BJ (cell line): Measurements from ENCODE around the gene MZB1. TPM values are rescaled to one million over a fixed set of nuclear protein-coding genes. Genes with fewer than 3 reads are reported as not detected.
A peak's percentile ranks its signal among the peaks of the same experiment; 100 is the strongest.

Experiments used
- CTCF ChIA-PET: fragments of 350-600 bp; formaldehyde crosslinking; extraction: SDS; loops from one replicate; lab custom pipeline; 2021; ENCODE audit warnings: antibody characterized with exemption, inconsistent platforms; lab: Yijun Ruan, JAX
- POLR2A ChIA-PET: fragments of 300-600 bp; sonication (Branson Sonifier 250); formaldehyde crosslinking; extraction: SDS; loops from one replicate; lab custom pipeline; 2021; ENCODE audit warnings: antibody characterized with exemption; lab: Charles Lee
- DNase-seq: peaks from one replicate; pipeline ENCODE4 v3.0.0-alpha.2; 2011; ENCODE audit warnings: low read depth
- H3K27me3 ChIP-seq: 2 replicates; pipeline ENCODE4 v1.6.0; 2011; ENCODE audit warnings: low read length; ENCODE audit not compliant: control insufficient read depth, insufficient read depth
- H3K36me3 ChIP-seq: 2 replicates; pipeline ENCODE4 v1.5.1; 2011; ENCODE audit warnings: low read length; ENCODE audit not compliant: control insufficient read depth, insufficient read depth
- H3K4me3 ChIP-seq: 2 replicates; pipeline ENCODE4 v1.5.1; 2011; ENCODE audit warnings: low read depth, mild to moderate bottlenecking, control low read depth, low read length
- polyA plus RNA-seq: library from polyadenylated mRNA; depleted of rRNA; stranded (reverse); fragments of >200 nt; gene quantifications from 2 replicates; pipeline ENCODE4 v1.2.3, GENCODE V29; 2011
- TF ChIP-seq, protein P1 (sequence below): IDR thresholded peaks from 2 replicates; pipeline ENCODE4 v1.5.1; 2011; ENCODE audit warnings: low read depth, mild to moderate bottlenecking, control low read depth, inconsistent platforms, low read length, moderate library complexity; ENCODE audit not compliant: insufficient read depth

The MZB1 gene
- polyA plus RNA-seq, 1 experiment = not detected

DNA sequence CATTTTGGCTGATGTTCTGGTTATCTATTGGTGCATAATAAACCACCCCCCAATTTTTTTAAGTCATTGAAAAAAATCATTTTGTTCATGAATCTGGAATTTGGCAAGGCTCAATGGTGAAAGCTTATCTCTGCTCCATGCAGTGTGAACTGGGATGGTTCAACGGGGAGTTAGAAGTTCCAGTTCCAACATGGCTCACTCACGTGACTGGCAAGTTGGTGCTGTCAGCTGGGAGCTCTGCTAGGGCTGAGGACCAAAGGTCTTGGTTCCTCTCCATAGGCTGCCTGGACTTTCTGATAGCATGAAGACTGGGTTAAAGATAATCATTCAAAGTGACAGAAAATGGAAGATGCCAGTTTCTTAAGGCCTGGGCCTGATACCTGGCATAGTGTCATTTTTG, 17.2 kb upstream of the MZB1 start:
- H3K4me3 ChIP-seq = no peak overlapping the region
- TF ChIP-seq, protein P1, sequence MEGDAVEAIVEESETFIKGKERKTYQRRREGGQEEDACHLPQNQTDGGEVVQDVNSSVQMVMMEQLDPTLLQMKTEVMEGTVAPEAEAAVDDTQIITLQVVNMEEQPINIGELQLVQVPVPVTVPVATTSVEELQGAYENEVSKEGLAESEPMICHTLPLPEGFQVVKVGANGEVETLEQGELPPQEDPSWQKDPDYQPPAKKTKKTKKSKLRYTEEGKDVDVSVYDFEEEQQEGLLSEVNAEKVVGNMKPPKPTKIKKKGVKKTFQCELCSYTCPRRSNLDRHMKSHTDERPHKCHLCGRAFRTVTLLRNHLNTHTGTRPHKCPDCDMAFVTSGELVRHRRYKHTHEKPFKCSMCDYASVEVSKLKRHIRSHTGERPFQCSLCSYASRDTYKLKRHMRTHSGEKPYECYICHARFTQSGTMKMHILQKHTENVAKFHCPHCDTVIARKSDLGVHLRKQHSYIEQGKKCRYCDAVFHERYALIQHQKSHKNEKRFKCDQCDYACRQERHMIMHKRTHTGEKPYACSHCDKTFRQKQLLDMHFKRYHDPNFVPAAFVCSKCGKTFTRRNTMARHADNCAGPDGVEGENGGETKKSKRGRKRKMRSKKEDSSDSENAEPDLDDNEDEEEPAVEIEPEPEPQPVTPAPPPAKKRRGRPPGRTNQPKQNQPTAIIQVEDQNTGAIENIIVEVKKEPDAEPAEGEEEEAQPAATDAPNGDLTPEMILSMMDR = no peak
- no peak for DNase-seq
- ChIA-PET CTCF (interaction anchor here (1.2 to 1.7 kb wide), 5 partner anchors 11 to 110 kb away, joined by 3 to 4 read pairs (median 4); no protein-coding TSS in a partner anchor), POLR2A (no interaction called here)
- no peaks in the 10 kb centered on the region for H3K36me3 ChIP-seq
- H3K27me3 ChIP-seq = no peaks in the 10 kb centered on the region

DNA sequence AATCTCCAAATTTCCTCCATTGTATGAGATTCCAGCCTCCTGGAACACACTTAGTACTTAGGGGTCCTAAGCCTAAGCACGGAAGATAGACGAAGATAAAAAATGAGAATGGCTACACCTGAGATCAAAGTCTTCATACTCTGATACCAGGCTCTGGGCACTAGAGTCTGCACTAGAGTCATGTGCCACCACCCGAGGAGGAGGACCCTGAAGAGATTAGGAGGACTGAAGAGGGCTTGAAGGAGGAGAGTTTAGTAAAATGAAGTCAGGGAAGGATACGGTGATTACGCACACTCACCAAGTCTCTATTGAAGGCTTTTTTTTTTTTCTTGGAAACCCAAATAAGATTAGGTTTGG, 14.7 kb upstream of the MZB1 start:
- H3K36me3 ChIP-seq = no peaks in the 10 kb centered on the region
- no peak for DNase-seq
- ChIA-PET CTCF (interaction anchor here (1.0 to 2.7 kb wide), 3 partner anchors 10 to 110 kb away, joined by 3 to 8 read pairs (median 4); partner anchors contain the start of gene PROB1), POLR2A (no interaction called here)
- peak overlapping the region; percentile 64 for H3K4me3 ChIP-seq
- TF ChIP-seq, protein P1 = no peak
- no peaks in the 10 kb centered on the region for H3K27me3 ChIP-seq

DNA sequence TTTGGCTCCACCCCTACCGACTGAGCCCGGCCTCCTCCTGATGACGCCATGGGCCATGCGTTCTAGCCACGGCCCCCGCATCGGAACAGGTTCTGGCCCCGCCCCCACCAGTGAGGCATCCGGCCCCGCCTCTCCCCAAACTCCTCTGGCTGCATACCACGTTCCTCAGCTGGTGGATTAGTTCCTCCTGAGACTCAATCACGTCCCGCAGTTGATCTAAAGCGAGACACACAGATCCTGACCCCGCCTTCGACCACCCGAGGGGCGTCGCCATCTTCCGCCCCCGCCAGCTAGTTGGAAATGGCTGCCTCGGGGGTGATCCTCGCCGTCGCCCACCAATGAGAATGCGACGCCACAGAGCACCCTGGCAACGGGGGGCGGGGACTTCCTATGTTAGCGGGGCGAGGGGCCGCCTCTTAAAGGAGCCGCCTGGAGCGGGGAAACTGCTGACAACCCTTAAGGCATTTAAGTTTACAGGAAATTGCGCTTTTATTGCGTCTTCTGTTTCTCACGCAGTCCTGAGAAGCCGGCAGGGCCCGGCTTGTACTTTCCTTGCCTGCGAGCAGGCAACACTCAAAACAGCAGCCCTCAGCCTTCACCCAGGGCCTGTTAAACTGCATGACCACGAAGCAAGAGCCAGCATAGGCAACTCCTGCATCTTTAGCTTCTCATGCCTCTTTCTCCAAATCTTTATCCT, 14.2 kb upstream of the MZB1 start, which contains the start of gene SPATA24:
Gene SPATA24 (minus strand): TSS at position 303 of the 697 bp plus-strand sequence. CDS start 29 bp downstream, at position 274.
- peak; percentile 90 for DNase-seq
- TF ChIP-seq, protein P1 = no peak
- POLR2A ChIA-PET = interaction anchor here (0.8 kb wide), 1 partner anchor 34 kb away, joined by 3 read pairs; no protein-coding TSS in a partner anchor
- Histone ChIP-seq H3K4me3 (peak within 1 kb of the TSS; percentile 64), H3K36me3 (no peaks in the 10 kb centered on the region), H3K27me3 (no peaks in the 10 kb centered on the region)
- CTCF ChIA-PET = interaction anchor here (0.9 to 2.7 kb wide), 5 partner anchors 9 to 110 kb away, joined by 3 to 8 read pairs (median 3); partner anchors contain the start of gene PROB1

DNA sequence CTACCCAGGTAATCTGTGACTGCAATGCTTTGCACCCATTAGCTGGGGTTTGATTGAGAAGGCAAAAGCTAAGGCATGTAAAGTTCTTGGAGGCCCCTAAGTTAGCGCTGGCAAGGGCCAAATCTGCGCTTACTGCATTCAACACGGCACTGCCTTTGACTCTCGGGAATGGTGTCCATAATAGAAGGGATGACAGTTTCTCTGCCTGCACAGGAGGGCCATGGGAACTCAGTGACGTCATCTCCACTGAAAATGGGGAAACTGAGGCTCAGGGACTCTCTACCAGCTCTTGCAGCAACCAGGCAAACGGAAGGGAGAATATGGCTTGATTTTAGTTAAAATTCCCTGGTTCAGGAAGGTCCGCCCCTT, 13.7 kb upstream of the MZB1 start:
- POLR2A ChIA-PET = interaction anchor here (0.8 kb wide), 1 partner anchor 34 kb away, joined by 3 read pairs; no protein-coding TSS in a partner anchor
- no peaks in the 10 kb centered on the region for H3K36me3 ChIP-seq
- H3K4me3 ChIP-seq = peak overlapping the region; percentile 64
- no peak for DNase-seq
- TF ChIP-seq, protein P1 = no peak
- CTCF ChIA-PET = interaction anchor here (0.9 to 2.7 kb wide), 4 partner anchors 13 to 111 kb away, joined by 3 to 8 read pairs (median 4); no protein-coding TSS in a partner anchor
- H3K27me3 ChIP-seq = no peaks in the 10 kb centered on the region

DNA sequence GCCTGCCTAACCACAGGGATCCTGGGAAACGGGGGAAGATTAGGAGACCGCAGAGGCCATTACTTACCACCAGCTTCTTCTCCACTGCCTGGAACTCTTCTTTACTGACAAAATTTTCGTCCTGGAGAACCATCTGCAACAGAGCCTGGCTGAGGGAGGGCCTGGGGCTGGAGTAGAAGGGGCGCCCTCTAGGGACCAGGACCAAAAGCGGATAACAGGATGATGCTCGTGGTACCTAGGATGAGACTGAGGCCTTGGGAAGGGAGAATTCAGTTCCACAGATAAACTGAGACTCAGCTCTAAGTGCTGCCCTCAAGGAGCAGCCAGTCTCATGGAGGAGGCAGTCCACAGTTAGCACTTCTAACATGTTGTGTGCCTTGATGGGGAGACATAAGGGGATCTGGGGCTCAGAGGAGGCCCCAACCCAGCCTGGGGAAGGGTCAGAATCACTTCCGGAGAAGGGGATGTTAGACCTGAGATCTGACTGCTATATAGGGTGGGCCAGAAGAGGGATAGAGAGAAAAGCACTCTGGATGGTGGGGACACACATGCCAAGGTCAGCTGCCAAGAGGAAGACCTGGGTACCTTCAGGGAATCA, 12.9 kb upstream of the MZB1 start:
- Histone ChIP-seq H3K36me3 (no peaks in the 10 kb centered on the region), H3K27me3 (no peaks in the 10 kb centered on the region), H3K4me3 (no peak overlapping the region)
- ChIA-PET CTCF (interaction anchor here (0.9 to 2.7 kb wide), 5 partner anchors 12 to 112 kb away, joined by 3 to 8 read pairs (median 3); no protein-coding TSS in a partner anchor), POLR2A (no interaction called here)
- no peak for DNase-seq
- TF ChIP-seq, protein P1 = peak; percentile 45
